ENCODE measurements around the gene SLC25A44. TPM values are rescaled to one million over a fixed set of nuclear protein-coding genes. Genes with fewer than 3 reads are reported as not detected.

The SLC25A44 gene
- polyA plus RNA-seq, 2 of the 4 experiments (the other 2 are of a cell fraction) = 25.1 to 30.7 TPM

GRCh38 chr1:156225677-156226014 lies 31.7 kb downstream of the SLC25A44 start:
- WGBS (ENCODE audit: missing lambda C conversion rate) = 4% methylated on average over 2 of the region's 2 CpGs

GRCh38 chr1:156226116-156226538 lies 32.2 kb downstream of the SLC25A44 start:
- DNase-seq (ENCODE audit: low read depth in 1 of 2, low spot score in 1 of 2) = no peak
- Histone ChIP-seq H3K27ac (no peak overlapping the region), H3K9me3 (no peaks in the 10 kb centered on the region), H3K4me1 (peaks cover 14% of the 10 kb centered on the region), H3K4me2 (no peak overlapping the region), H3K4me3 (no peak overlapping the region)
- no peak for ATAC-seq
- TF ChIP-seq EP300 (IDR thresholded peaks at IDR 0.05) = no peak
- TF ChIP-seq, protein P1, sequence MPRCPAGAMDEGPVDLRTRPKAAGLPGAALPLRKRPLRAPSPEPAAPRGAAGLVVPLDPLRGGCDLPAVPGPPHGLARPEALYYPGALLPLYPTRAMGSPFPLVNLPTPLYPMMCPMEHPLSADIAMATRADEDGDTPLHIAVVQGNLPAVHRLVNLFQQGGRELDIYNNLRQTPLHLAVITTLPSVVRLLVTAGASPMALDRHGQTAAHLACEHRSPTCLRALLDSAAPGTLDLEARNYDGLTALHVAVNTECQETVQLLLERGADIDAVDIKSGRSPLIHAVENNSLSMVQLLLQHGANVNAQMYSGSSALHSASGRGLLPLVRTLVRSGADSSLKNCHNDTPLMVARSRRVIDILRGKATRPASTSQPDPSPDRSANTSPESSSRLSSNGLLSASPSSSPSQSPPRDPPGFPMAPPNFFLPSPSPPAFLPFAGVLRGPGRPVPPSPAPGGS (IDR thresholded peaks at IDR 0.05) = no peak
- TF ChIP-seq KDM5A (IDR thresholded peaks at IDR 0.05) = no peak
- no peak for TF ChIP-seq MAFK (IDR thresholded peaks at IDR 0.05; ENCODE audit: partially characterized antibody)
- TF ChIP-seq TFCP2L1 (CRISPR knock-in tag; IDR thresholded peaks at IDR 0.05) = no peak
- TF ChIP-seq JUNB (IDR thresholded peaks at IDR 0.05) = no peak
- TF ChIP-seq NFE2L2 (conservative IDR thresholded peaks at IDR 0.05; ENCODE audit: low read length) = no peak
- TF ChIP-seq TP53 (CRISPR knock-in tag; IDR thresholded peaks at IDR 0.05) = no peak
- TF ChIP-seq, protein P2, sequence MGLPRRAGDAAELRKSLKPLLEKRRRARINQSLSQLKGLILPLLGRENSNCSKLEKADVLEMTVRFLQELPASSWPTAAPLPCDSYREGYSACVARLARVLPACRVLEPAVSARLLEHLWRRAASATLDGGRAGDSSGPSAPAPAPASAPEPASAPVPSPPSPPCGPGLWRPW (IDR thresholded peaks at IDR 0.05) = no peak
- TF ChIP-seq MYC (IDR thresholded peaks at IDR 0.05; ENCODE audit: borderline replicate concordance, low read length) = no peak
- TF ChIP-seq HOXB5 (CRISPR knock-in tag; IDR thresholded peaks at IDR 0.05) = no peak
- TF ChIP-seq GATA3 (IDR thresholded peaks at IDR 0.05; ENCODE audit: borderline replicate concordance) = no peak
- TF ChIP-seq, protein P3, sequence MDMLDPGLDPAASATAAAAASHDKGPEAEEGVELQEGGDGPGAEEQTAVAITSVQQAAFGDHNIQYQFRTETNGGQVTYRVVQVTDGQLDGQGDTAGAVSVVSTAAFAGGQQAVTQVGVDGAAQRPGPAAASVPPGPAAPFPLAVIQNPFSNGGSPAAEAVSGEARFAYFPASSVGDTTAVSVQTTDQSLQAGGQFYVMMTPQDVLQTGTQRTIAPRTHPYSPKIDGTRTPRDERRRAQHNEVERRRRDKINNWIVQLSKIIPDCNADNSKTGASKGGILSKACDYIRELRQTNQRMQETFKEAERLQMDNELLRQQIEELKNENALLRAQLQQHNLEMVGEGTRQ (IDR thresholded peaks at IDR 0.05) = no peak
- TF ChIP-seq ESRRA (IDR thresholded peaks at IDR 0.05; ENCODE audit: borderline replicate concordance, low read length) = no peak
- TF ChIP-seq FOSL2 (IDR thresholded peaks at IDR 0.05) = no peak
- TF ChIP-seq FOSL2 (CRISPR knock-in tag; IDR thresholded peaks at IDR 0.05) = no peak
- TF ChIP-seq POLR2AphosphoS2 (conservative IDR thresholded peaks at IDR 0.05; ENCODE audit: low read length) = no peak
- no peak for TF ChIP-seq POLR2A (IDR thresholded peaks at IDR 0.05; ENCODE audit: low read length)
- no peak for TF ChIP-seq KDM1A (IDR thresholded peaks at IDR 0.05; ENCODE audit: low read depth)
- TF ChIP-seq HEYL (CRISPR knock-in tag; IDR thresholded peaks at IDR 0.05) = no peak
- WGBS (ENCODE audit: missing lambda C conversion rate) = 72% methylated on average over 2 of the region's 2 CpGs
- ChIA-PET CTCF (interaction anchor here (0.7 to 25.3 kb wide), 19 partner anchors 10 to 357 kb away, joined by 3 to 639 read pairs (median 8); partner anchors contain the start of genes BGLAP, MEX3A, PMF1 and SEMA4A), POLR2A (no interaction called here)
- FAIRE-seq = no peak

More at GRCh38 chr1:156225677-156226014, 31.7 kb downstream of the SLC25A44 start:
- H3K4me2 ChIP-seq = no peak overlapping the region
- H3K27ac ChIP-seq = peak overlapping the region in 1 of 2 experiments; percentile 63; a peak in 2 of 6 replicates
- ChIA-PET POLR2A (interaction anchor here (1.1 to 1.2 kb wide), 2 partner anchors 12 to 31 kb away, joined by 7 to 13 read pairs; partner anchors contain the start of genes PMF1 and SLC25A44), CTCF (interaction anchor here (0.7 to 25.3 kb wide), 43 partner anchors 10 to 357 kb away, joined by 3 to 639 read pairs (median 5); partner anchors contain the start of genes BGLAP, MEX3A, PAQR6 and PMF1)
- no peak for DNase-seq (ENCODE audit: low read depth in 1 of 2, low spot score in 1 of 2)
- TF ChIP-seq, protein P4, sequence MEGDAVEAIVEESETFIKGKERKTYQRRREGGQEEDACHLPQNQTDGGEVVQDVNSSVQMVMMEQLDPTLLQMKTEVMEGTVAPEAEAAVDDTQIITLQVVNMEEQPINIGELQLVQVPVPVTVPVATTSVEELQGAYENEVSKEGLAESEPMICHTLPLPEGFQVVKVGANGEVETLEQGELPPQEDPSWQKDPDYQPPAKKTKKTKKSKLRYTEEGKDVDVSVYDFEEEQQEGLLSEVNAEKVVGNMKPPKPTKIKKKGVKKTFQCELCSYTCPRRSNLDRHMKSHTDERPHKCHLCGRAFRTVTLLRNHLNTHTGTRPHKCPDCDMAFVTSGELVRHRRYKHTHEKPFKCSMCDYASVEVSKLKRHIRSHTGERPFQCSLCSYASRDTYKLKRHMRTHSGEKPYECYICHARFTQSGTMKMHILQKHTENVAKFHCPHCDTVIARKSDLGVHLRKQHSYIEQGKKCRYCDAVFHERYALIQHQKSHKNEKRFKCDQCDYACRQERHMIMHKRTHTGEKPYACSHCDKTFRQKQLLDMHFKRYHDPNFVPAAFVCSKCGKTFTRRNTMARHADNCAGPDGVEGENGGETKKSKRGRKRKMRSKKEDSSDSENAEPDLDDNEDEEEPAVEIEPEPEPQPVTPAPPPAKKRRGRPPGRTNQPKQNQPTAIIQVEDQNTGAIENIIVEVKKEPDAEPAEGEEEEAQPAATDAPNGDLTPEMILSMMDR (IDR thresholded peaks at IDR 0.05) = 0 out of 3 replicates have a peak, but pooled peaks have one; percentile 4
- no peak for TF ChIP-seq POLR2A (IDR thresholded peaks at IDR 0.05; ENCODE audit: low read length)
- H3K4me3 ChIP-seq = no peak overlapping the region
- no peak for ATAC-seq
- H3K9me3 ChIP-seq = no peaks in the 10 kb centered on the region
- H3K4me1 ChIP-seq = peaks cover 14% of the 10 kb centered on the region
- no peak for FAIRE-seq

DNA sequence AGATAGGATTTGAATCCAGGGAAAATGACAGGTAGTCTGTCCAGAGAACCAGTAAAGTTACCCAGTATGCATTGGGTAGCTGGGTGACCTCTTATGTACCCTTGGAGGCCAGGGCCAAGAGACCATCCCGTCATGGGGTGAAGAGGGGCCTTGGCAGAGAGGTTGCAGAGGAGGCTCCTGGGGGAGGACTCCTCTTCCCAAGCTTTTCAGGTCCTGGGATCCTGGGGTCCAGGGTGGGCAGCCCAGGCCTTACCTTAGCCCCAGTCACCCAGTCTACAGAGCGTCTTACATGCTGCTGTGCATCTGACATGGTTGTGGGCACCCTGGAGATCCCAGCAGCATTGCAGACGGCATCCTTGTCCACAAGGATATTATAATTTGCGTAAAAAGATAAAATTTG lies 32.9 kb downstream of the SLC25A44 start:
- DNase-seq (ENCODE audit: low read depth in 1 of 2, low spot score in 1 of 2) = no peak

More for the DNA sequence above, 32.9 kb downstream of the SLC25A44 start:
- Histone ChIP-seq H3K27ac (no peak overlapping the region), H3K4me2 (no peak overlapping the region), H3K4me1 (peaks cover 14% of the 10 kb centered on the region), H3K9me3 (no peaks in the 10 kb centered on the region), H3K4me3 (no peak overlapping the region)
- ATAC-seq = no peak
- CTCF ChIA-PET = interaction anchor here (0.6 to 25.3 kb wide), 11 partner anchors 9 to 358 kb away, joined by 3 to 639 read pairs (median 40); partner anchors contain the start of genes PMF1 and SEMA4A
- WGBS (ENCODE audit: missing lambda C conversion rate) = 89% methylated on average over 4 of the region's 4 CpGs
- POLR2A ChIA-PET = interaction anchor here (1.2 kb wide), 1 partner anchor 14 kb away, joined by 3 read pairs; the partner anchor contains the start of gene PMF1
- TF ChIP-seq, protein P1 (IDR thresholded peaks at IDR 0.05) = no peak
- no peak for TF ChIP-seq CHD4 (IDR thresholded peaks at IDR 0.05; ENCODE audit: borderline replicate concordance)
- no peak for TF ChIP-seq FOSB (CRISPR knock-in tag; IDR thresholded peaks at IDR 0.05)
- no peak for TF ChIP-seq CBX8 (IDR thresholded peaks at IDR 0.05)
- no peak for TF ChIP-seq NR3C1 (IDR thresholded peaks at IDR 0.05)
- no peak for TF ChIP-seq GATA3 (IDR thresholded peaks at IDR 0.05; ENCODE audit: borderline replicate concordance)
- TF ChIP-seq MAFK (IDR thresholded peaks at IDR 0.05; ENCODE audit: partially characterized antibody) = no peak
- no peak for TF ChIP-seq BHLHE40 (IDR thresholded peaks at IDR 0.05; ENCODE audit: low read depth, low read length)
- no peak for TF ChIP-seq PHF8 (IDR thresholded peaks at IDR 0.05; ENCODE audit: borderline replicate concordance, low read depth)
- TF ChIP-seq CBX2 (IDR thresholded peaks at IDR 0.05; ENCODE audit: borderline replicate concordance, low read depth) = no peak
- FAIRE-seq = no peak
